ENCODE data around the gene NOTCH1.
"Not testable (repeated sequence)": the region's sequence is repeated elsewhere in the genome, so short reads cannot be mapped to it uniquely, and the experiment has no call there.

NOTCH1 gene

GRCh38 chr9:136578915-136579649, 33.2 kb upstream of the NOTCH1 start:
- FAIRE-seq = no peak

DNA sequence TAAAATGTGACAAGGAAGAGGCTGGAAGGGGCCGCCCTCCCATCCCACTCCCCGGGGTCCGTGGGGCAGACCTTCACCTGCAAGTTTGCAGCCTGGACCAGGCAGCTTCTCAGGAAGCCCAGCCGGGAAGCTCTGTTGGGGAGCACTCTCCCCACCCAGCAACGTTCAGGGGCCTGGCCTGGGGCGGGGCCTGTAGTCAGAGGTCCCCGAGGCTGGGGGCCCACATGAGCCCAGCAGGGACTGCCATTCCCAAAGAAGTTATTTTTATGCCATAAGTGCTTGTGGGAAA, 32.7 kb upstream of the NOTCH1 start:
- FAIRE-seq = no peak

DNA sequence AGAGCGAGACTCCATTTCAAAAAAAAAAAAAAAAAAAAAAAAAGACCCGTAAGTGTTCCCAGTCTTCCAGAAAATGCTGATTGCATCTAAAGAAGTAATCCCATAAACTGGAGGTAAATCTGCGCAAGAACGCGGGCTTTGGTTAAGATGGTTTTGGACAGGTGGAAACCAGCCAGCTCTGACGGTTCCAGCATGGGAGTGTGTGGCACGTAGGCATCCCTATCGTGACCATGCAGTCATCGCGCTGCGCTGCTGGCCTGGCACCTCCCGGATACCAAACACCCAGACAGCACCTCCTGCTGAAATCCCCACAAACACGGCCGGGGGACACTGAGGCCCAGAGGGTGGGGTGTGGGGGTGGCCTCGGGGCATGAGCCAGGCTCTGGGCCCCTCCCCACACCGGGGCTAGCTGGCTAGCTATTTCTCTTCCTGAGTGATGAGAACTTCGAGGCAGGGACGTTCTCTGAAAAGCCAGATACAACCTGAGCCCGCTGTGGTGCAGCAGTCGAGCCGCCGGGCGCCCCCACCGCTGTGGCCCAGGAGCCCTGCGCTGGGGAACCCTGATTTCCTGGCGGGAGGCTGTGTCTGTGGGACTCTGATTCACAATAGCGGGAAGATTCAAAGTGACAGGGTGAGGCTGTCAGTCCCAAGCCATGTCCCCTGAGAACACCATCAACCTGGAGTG, 32.2 kb upstream of the NOTCH1 start:
- FAIRE-seq = no peak

- no peak for FAIRE-seq
Measured at GRCh38 chr9:136576269-136576626, 30.4 kb upstream of the NOTCH1 start.

DNA sequence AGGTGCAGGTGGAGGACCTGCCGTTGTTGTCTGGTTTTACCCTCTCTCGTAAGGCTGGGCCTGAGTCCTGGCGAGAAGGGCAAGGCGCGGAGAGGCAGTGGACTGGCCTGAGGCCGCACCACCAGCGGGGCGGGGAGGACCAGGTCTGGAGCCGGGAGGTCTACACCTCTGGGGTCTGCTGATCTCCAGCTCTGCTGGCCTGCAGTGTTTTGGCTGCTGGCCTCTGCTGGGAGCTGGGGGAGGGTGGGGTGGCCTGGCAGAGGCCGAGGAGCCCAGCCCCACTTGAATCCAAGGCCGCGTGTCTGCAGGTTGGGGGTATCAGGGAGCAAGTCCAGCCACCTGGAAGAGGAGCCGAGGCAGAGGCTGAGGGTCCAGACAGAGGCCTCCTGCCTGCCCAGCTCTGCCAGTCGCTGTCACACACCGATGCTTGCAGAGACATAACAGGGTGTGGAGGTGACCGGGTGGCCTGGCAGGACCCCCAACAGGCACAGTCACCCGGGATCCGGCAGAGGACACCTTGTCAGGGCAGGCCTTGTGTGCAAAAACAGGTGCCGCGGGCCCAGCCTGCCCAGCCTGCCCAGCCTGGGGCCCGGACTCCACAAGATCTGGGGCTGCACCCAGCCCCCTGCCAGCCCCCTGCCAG, 29.9 kb upstream of the NOTCH1 start:
- FAIRE-seq = no peak

DNA sequence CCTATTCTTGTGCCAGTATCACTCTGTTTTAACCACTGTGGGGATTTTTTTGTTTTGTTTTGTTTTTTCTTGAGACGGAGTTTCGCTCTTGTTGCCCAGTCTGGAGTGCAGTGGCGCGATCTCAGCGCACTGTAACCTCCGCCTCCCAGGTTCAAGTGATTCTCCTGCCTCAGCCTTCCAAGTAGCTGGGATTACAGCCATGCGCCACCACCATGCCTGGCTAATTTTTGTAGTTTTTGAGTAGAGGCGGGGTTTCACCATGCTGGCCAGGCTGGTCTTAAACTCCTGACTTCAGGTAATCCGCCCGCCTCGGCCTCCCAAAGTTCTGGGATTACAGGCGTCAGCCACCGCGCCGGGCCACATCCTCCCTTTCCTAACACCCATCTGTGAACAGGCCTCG, 28.8 kb upstream of the NOTCH1 start:
- FAIRE-seq = not testable (repeated sequence)

- FAIRE-seq = no peak
Measured at GRCh38 chr9:136572828-136573625, 27.2 kb upstream of the NOTCH1 start.

DNA sequence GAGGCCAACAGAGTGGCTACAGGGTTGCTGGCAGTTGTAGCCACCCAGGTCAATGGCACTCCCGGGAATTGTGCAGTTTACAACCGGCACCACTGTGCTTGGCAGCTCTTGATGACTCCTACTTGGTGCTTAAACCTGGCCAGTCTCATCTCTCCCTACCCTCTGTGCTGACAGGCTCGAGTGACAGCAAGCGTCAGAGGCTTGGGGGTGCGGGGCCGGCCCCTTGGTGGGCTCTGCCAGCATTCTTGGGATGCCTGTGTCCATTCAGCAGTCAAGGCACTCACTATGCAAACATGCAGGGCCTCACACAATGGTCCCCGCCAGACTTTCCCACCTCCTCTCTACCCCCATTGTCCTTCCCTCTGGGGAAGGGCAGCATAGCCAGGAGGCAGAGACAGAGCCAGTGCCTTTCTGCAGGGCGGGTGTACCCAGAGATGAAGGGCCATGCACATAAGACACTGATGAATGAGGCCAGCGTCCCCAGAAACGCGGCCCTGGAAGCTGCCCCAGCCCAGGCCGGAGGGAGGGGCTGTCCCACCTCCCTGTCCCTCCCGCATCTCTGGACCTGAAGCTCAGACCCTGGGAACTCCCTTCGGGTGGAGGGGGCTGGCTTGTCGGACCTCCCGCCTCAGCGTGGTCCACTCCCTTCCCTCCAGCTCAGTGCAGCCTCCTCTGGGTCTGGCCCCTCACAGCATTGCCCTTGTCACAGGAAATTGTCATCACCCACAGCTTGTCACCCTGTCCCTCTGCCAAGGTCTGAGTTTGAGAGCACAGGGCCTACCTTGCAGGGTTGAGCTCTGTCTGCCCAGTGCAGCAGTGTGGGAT, 26.4 kb upstream of the NOTCH1 start:
- FAIRE-seq = no peak

DNA sequence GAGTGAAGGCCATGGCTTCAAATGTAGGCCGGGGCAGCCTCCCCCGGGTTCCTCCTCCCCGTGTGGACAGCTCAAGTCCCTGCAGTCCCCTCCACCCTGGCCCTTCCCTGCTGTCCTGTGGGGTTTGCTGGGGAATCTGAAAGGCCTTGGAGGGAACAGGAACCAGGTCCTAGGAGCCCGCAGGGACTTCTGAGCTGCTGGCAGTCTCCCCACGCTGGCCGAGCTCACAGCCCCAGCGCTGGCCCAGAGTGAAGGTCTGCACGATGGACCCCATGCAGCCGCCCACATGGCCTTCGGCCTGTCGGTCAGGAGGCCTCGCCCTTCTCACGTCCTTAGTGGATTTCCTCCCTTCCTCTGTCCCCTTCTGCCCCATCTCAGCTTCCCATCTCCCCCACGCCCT, 25.7 kb upstream of the NOTCH1 start:
- FAIRE-seq = no peak

GRCh38 chr9:136570916-136571315, 25.1 kb upstream of the NOTCH1 start:
- FAIRE-seq = no peak

DNA sequence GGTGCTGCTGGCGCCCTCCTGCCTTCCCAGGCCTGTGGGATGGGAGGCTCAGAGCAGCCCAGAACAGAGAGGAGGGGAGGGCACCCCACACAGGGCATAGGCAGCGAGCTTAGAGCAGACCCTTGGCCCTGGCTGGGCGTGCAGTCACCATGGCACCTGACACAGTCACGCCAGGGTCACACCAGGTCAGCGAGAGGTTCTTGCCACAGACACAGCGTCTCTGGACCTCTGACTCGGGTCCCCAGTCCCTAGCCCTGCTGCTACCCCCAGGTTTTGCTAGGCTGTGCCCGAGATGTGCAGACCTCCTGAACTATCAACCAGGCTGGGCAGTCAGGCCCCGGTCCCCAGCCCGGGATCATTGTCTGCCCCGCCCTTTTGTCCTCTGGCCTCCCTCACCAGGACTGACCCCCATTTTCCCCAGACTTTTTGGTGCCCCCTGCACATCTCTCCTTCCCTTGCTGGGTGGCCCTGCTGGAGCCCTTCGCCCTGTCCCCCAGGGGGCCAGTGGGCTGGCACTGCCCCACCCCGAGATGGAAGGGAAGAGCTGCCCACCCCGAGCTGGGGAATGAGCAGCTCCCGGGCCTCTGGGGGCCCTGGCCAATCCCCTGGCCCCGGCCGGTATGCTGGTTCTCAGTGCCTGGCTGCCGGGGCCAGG, 24.5 kb upstream of the NOTCH1 start:
- no peak for FAIRE-seq

GRCh38 chr9:136569526-136570148, 23.8 kb upstream of the NOTCH1 start:
- no peak for FAIRE-seq

DNA sequence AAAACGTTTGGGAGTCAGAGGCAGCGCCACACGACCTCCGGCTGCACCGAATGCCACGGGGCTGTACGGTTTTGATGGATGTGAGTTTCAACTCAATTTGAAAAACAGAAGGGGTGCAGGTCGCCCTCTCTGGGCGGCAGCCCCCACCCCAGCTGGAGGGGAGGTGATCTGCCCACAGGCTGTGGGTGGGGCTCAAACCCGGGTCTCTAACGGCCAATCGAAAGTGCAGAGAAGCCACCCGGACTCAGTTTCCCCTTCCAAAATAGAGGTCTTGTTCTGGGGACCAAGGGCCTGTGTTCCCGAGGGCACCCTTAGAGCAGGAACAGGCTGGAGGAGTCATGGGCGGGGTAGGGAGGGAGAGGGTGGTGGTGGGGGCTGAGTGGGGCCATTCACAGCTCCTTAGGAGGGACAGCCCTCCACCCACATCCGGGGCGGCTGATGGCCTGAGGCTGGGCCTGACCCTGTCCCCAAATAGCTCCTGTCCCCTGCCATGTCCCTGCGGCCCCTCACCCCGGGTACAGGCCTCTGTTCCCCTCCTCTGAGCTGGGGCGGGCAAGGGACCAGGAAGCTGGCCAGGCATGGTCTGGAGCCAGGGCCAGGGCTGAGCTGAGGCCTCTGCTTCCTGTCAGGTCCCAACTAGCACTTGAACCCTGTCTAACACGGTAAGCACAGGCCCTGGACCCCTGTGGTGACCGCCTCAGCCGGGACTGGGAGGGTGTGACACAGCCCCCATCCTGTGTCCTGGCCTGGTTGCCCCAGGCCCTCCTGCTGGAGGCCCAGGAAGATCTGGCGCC, 22.6 kb upstream of the NOTCH1 start:
- FAIRE-seq = no peak

DNA sequence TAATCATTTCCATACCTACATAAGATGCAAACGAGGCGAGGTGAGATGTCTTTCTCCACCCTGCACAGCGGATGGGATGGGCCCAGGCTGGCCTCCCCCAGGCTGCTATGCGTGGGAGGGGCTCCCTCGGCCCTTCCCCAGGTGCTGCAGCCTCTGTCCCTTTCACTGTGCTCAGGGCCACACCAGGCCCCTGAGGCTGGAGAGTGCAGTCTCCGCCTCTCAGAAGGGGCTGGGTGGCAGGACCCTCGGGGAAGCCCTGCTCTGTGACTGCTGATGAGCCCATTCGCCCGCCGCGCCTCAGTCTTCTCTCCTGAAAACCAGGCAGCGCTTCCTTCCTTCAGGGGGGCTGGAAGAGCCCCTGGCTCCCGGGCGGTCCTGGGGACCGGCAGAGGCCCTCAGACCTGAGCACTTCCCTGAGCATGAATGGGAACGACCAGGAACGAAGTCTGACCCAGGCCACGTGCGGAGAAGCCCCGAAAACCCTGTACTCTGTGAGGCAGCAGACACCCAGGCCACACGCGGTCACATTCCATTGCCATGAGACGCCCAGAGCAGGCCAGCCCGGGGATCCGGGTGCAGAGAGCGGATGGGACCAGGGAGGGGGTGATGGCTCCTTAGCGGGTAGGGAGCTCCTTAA, 21.9 kb upstream of the NOTCH1 start:
- no peak for FAIRE-seq

GRCh38 chr9:136566901-136567300, 21.1 kb upstream of the NOTCH1 start:
- FAIRE-seq = no peak

GRCh38 chr9:136566553-136566895, 20.7 kb upstream of the NOTCH1 start:
- FAIRE-seq = no peak

- no peak for FAIRE-seq
Measured at GRCh38 chr9:136565715-136566552, 20.1 kb upstream of the NOTCH1 start.

DNA sequence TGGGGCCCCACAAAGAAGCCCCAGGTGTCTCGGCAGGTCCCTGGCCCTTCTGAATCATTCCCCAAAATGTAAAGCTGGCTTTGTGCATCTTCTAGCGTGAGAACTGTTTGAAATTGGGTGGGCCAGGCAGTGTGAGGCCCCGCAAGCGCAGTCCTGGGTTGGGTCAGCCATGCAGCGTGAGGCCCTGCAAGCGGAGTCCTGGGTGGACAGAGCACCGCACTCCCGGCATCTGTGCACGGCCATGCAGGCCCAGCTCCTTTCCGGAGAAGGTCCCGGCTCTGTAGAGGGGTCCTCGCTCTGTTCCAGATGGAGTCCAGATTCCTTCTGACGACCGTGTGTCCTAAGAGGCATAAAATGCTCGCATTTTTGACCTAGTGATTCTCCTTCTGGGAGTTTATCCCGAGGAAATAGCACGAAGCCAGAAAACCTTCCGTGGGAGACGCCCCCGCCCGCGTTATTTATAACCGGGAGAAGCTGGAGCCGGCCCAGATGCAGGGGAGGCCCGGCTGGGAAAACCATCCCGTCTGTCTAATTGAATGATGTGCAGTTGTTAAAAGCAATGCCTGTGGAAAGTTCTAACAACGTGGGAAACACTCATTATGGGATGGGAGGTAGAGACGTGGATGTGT, 19.4 kb upstream of the NOTCH1 start:
- FAIRE-seq = no peak

DNA sequence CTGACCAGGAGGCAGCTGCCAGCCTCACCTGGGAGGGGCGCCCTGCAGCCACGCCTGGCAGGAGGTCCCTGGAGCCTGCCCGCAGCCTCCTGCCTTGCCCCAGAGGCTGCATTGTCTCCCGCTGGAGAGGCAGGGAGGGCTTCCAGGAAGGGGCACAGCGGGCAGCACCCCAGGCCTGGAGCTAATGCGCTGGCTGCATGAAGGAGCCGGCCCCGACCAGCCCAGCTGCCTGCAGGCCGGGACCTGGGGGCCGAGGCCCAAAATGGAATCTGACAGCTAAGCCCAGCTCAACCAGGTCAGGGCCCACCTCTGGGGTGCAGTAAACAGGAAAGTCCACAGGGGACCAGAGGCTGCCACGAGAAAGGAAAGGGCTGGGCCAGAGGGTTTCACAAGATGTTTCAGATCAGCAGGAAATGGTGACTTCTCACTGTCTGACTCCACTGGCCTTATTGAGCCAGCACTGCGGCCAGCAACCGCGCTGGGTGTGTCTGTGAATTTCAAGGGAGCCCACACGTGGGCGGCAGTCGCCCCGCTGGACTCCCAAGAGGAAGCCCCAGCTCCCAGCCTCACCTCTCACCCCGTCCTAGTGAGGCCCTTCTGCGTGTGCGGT, 18.6 kb upstream of the NOTCH1 start:
- FAIRE-seq = no peak

Measured in A204.1 (cell line).